DOHH2 (cell line): Measurements from ENCODE around the gene FAM53B.

Source experiments
- H3F3A ChIP-seq: fragments of 200-600 bp; sonication (generic), shearing (Covaris generic); 2 replicates; pipeline ENCODE4 v1.6.0; 2016; ENCODE audit warnings: antibody characterized with exemption, mild to moderate bottlenecking; ENCODE audit not compliant: control insufficient read depth, insufficient read depth
- H3K27ac ChIP-seq: fragments of 200-600 bp; sonication (generic); 2 replicates; pipeline ENCODE4 v1.5.1; 2014; ENCODE audit warnings: low read depth, mild to moderate bottlenecking, low read length, moderate library complexity
- H3K27me3 ChIP-seq: fragments of 200-600 bp; sonication (generic); 2 replicates; pipeline ENCODE4 v1.6.1; 2014; ENCODE audit warnings: mild to moderate bottlenecking, low read length, mixed read lengths; ENCODE audit not compliant: control insufficient read depth
- H3K36me3 ChIP-seq: fragments of 200-600 bp; sonication (generic); 2 replicates; pipeline ENCODE4 v1.6.1; 2014; ENCODE audit warnings: mild to moderate bottlenecking, low read length, moderate library complexity, mixed read lengths; ENCODE audit not compliant: control insufficient read depth
- H3K4me1 ChIP-seq: fragments of 200-600 bp; sonication (generic); 2 replicates; pipeline ENCODE4 v1.6.1; 2014; ENCODE audit warnings: mild to moderate bottlenecking, low read length, mixed read lengths; ENCODE audit not compliant: control insufficient read depth
- H3K4me2 ChIP-seq: fragments of 200-600 bp; sonication (generic); 2 replicates; pipeline ENCODE4 v1.6.0; 2014; ENCODE audit warnings: mild to moderate bottlenecking, low read length, moderate library complexity
- H3K4me3 ChIP-seq: fragments of 200-600 bp; sonication (generic); 2 replicates; pipeline ENCODE4 v1.5.1; 2014; ENCODE audit warnings: mild to moderate bottlenecking, low read length, mixed read lengths
- H3K79me2 ChIP-seq: fragments of 200-600 bp; sonication (generic); 2 replicates; pipeline ENCODE4 v1.6.1; 2014; ENCODE audit warnings: mild to moderate bottlenecking, low read length, mixed read lengths; ENCODE audit not compliant: control insufficient read depth
- H3K9me2 ChIP-seq: fragments of 200-600 bp; sonication (generic); replicated peaks from 2 replicates; pipeline ENCODE4 v1.6.1; 2014; ENCODE audit warnings: mild to moderate bottlenecking, low read length, mixed read lengths; ENCODE audit not compliant: control insufficient read depth
- H3K9me3 ChIP-seq: fragments of 200-600 bp; sonication (generic); 2 replicates; pipeline ENCODE4 v1.6.1; 2014; ENCODE audit warnings: antibody characterized with exemption, low read length, mixed read lengths; ENCODE audit not compliant: control insufficient read depth, insufficient read depth
- H4K20me1 ChIP-seq: fragments of 200-600 bp; sonication (generic); 2 replicates; pipeline ENCODE4 v1.6.0; 2014; ENCODE audit warnings: low read depth, mild to moderate bottlenecking, antibody characterized with exemption, low read length, moderate library complexity; ENCODE audit not compliant: control insufficient read depth, insufficient read depth
- EZH2phosphoT487 ChIP-seq: fragments of 200-600 bp; sonication (generic); IDR thresholded peaks from 2 replicates; pipeline ENCODE4 v1.6.1; 2017; ENCODE audit warnings: borderline replicate concordance, mild to moderate bottlenecking, antibody characterized with exemption, low read length, moderate library complexity, mixed read lengths
- TF ChIP-seq, protein P1 (sequence below): fragments of 200-600 bp; sonication (generic); IDR thresholded peaks from one replicate; pipeline ENCODE4 v1.5.1; 2014; ENCODE audit warnings: antibody characterized with exemption, mild to moderate bottlenecking, low read depth, low read length; ENCODE audit not compliant: poor library complexity, severe bottlenecking

FAM53B gene

DNA sequence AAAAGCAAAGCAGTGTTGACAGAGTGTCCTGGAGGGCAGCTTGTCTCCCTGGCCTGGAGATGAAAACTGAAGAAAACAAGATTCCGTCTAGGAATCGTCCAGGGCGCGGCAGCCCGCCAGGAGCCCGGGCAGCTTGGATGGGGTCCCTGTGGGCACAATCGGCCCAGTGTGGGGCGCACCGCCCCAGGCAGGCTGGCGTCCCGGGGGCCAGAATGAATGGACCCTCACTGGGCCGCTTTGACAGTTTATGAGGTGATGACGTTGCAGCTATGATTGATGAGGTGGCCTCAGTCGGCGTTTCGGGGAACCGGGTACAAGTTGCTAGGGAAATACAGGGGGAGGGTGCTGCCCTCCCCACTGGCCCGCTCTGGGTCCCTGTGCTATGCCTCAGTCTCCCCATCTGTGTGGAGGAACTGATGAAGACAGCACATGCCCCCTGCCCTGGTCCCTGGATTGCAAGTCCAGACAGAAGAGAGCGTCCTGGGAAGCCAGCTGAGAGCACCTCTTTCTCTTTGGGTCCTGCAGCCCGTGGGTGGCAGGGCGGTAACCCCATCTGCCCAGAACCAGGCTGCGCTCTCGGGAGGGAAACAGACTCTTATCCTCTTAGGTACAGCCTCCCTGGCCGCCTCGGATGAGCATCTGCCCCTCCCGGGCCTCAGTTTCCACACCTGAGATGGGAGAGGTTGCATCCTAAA lies 151.3 kb downstream of the FAM53B start:
- Histone ChIP-seq H3K9me3 (no peaks in the 10 kb centered on the region), H4K20me1 (no peaks in the 10 kb centered on the region), H3K4me3 (no peak overlapping the region), H3F3A (no peaks in the 10 kb centered on the region), H3K27ac (no peak overlapping the region), H3K4me1 (peaks cover 6% of the 10 kb centered on the region), H3K27me3 (no peaks in the 10 kb centered on the region), H3K79me2 (no peaks in the 10 kb centered on the region), H3K36me3 (no peaks in the 10 kb centered on the region), H3K9me2 (no peaks in the 10 kb centered on the region), H3K4me2 (no peak overlapping the region)
- TF ChIP-seq EZH2phosphoT487: no peak
- TF ChIP-seq, protein P1, sequence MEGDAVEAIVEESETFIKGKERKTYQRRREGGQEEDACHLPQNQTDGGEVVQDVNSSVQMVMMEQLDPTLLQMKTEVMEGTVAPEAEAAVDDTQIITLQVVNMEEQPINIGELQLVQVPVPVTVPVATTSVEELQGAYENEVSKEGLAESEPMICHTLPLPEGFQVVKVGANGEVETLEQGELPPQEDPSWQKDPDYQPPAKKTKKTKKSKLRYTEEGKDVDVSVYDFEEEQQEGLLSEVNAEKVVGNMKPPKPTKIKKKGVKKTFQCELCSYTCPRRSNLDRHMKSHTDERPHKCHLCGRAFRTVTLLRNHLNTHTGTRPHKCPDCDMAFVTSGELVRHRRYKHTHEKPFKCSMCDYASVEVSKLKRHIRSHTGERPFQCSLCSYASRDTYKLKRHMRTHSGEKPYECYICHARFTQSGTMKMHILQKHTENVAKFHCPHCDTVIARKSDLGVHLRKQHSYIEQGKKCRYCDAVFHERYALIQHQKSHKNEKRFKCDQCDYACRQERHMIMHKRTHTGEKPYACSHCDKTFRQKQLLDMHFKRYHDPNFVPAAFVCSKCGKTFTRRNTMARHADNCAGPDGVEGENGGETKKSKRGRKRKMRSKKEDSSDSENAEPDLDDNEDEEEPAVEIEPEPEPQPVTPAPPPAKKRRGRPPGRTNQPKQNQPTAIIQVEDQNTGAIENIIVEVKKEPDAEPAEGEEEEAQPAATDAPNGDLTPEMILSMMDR: no peak

DNA sequence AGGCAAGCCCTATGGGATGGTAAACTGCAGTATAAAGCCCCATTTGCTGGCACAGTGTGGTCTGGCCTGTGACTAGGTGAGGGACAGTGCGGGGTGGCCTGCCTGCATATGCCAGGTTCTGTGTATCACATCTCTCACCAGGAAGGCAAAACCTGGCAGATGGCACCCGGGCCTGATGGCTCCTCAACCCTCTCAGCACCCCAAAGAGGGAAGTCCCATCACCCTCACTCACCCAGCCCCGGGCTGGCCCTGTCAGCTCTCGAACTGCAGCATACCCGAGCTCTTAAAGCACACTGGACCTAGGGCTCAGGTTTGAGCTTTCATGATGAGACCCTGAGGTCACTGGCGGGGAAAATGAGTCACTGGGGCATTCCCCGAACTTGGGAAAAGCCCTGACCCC lies 152.1 kb downstream of the FAM53B start:
- Histone ChIP-seq H3K4me3 (no peak overlapping the region), H3K27me3 (no peaks in the 10 kb centered on the region), H3K79me2 (no peaks in the 10 kb centered on the region), H4K20me1 (no peaks in the 10 kb centered on the region), H3K36me3 (no peaks in the 10 kb centered on the region), H3F3A (no peaks in the 10 kb centered on the region), H3K9me2 (no peaks in the 10 kb centered on the region), H3K4me2 (no peak overlapping the region), H3K4me1 (no peaks in the 10 kb centered on the region), H3K9me3 (no peaks in the 10 kb centered on the region), H3K27ac (no peak overlapping the region)
- TF ChIP-seq, protein P1: no peak
- no peak for TF ChIP-seq EZH2phosphoT487

DNA sequence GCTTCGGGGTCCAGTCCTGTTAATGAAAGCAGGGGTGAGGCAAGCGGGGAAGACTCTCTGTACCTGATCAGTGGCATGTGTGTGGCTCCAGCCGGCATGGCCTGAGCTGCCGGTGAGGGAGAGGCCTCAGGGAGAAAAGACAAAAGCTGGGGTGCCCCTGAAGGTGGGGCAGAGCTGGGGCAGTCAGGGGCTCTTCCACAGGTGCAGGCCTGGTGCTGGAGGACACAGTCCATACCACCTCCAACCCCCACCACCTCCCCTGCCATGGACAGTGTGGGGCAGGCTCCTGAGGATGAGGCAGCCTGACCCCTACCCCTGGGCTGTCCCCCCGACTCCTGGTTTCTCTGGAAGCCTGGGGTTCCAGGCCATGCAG lies 153.1 kb downstream of the FAM53B start:
- Histone ChIP-seq H3K9me3 (no peaks in the 10 kb centered on the region), H3K27ac (no peak overlapping the region), H3K9me2 (no peaks in the 10 kb centered on the region), H4K20me1 (no peaks in the 10 kb centered on the region), H3K36me3 (no peaks in the 10 kb centered on the region), H3K27me3 (no peaks in the 10 kb centered on the region), H3K4me3 (no peak overlapping the region), H3K4me2 (no peak overlapping the region), H3K4me1 (peaks cover 5% of the 10 kb centered on the region), H3F3A (no peaks in the 10 kb centered on the region), H3K79me2 (no peaks in the 10 kb centered on the region)
- TF ChIP-seq, protein P1: no peak
- no peak for TF ChIP-seq EZH2phosphoT487
